Head of caudate nucleus (tissue), 42 donors: ENCODE results near the gene MPI.

Experiments
- DNase-seq, 42 donors: peaks; one replicate each; pipeline versions ENCODE4 v3.0.0 to v3.0.0-alpha.2; 2020 to 2021; ENCODE audit warnings: mixed read lengths in 7 of 42
- intact Hi-C: fragments of 100-400 bp; cut with DNase I; formaldehyde crosslinking; loops from one replicate; pipeline ENCODE4 v1.15.0; 2022

The MPI gene

GRCh38 chr15:74857671-74858368, 32.0 kb upstream of the MPI start:
- intact Hi-C loops = no loop called here

GRCh38 chr15:74858369-74858740, 31.5 kb upstream of the MPI start:
- DNase-seq = no peak
- intact Hi-C loops = no loop called here

More at GRCh38 chr15:74857671-74858368, 32.0 kb upstream of the MPI start:
- DNase-seq = no peak

DNA sequence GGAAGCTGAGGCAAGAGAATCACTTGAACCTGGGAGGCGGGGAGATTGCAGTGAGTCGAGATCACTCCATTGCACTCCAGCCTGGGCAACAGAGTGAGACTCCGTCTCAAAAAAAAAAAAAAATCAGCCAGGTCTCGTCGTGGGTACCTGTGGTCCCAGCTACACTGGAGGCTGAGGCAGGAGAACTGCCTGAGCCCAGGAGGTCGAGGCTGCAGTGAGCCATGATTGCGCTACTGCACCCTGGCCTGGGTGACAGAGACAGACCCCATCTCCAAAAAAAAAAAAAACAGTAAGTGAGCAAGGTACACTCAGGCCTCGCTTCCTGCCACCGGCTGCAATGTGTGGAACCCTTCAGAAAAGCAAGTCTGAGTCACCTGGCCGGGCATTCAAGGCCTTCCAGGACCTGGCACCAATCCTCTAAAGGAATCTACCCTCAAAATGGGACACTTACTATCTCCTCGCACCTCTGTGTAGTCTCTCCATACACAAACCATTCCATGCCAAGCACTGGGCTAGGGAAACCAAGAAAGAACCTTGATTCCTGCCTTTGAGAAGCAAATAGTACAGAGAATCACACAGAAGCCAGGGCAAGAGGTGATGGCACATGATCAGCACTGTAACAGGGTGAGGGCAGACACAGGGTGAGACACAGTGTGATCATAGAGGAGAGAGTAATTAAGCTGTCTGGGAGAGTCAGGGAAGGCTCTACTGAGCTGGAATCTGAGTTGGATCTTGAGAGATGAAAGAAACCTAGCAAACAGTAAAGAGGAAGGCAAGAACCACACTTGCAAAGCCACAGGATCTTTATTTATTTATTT, 26.4 kb upstream of the MPI start:
- no peak for DNase-seq
- intact Hi-C loops = no loop called here

DNA sequence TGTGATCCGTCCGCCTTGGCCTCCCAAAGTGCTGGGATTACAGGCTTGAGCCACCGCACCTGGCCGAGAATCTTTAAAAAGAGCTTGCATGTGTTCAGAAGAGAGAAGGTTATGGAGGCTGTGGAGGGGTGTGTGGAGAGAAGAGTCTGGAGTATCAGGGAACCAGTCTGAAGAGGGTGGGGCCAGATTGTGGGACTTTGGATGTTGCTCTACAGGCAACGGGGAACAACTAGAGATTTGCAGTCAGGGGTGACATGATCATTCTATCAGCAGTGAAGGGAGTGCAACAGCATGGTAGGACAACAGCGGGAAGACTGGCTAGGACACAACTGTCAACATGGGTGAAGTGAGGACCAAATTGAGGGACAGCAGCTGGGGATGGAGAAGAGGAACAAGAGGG, 25.5 kb upstream of the MPI start:
- intact Hi-C loops = no loop called here
- no peak for DNase-seq

- no peak for DNase-seq
- intact Hi-C loops = no loop called here
Observed at GRCh38 chr15:74865316-74865715, 24.5 kb upstream of the MPI start.

DNA sequence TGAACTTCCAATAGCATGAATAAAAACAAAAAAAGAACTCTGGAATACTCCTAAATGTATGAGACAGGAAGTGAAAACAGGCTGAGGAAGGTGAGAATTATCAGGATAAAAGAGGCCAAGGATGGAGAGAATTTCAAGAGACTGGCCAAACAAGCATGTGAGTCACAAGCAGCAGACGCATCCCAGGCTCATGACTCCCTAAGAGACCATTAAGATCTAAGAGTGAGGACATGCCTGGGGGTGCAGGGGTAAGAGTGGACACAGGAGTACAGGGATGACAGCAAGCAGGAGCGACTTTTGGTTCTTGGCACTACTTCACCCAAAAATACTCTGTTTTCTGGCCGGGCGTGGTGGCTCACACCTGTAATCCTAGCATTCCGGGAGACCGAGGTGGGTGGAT, 23.8 kb upstream of the MPI start:
- intact Hi-C loops = no loop called here
- no peak for DNase-seq

DNA sequence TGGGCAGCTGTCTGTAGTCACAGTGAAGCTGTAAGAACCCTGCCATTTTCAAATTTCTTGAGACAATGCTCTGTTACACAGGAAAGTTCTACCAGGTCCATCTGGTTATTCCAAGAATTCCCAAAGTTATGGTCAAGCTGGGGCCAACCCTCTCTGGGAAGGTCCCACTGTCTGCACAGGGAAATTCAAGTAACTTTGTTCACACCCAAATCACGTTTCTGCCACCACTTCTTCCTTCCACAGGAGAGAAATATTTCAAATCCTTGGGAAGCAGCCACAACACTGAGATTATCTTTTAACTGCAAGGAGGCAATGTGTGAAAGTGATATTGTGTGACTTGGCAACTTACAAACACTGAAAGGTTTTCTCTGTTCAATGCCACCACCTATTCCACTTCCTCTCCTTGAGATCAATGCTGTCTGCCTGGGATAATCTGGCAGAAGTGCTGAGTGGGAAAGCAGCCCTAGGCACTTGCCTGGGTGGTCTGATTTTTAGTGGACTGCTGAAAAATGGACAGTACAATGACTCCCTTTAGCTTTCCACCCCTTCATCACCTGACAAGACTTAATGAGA, 22.3 kb upstream of the MPI start:
- DNase-seq = no peak
- intact Hi-C loops = no loop called here

DNA sequence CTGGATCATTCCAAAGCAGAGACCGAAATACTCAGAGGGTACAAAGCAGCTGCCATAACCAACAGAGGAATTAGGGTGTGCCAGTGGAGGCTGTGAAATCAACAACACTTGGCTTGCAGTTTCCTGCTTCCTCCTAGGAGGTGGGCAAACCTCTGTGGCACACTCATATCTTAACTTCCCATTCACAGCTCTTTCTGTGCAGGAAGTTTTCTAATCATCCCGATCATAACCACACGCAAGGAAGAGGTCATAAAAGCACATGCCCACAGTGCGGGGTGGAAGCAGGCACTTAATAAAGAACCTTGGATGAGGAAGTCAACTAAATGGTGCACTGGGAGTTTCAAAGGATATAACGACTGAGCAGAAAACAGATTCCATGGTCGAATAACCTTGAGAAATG, 21.8 kb upstream of the MPI start:
- DNase-seq = peak in 2 of 42 donors; percentile 10 to 40
- intact Hi-C loops = no loop called here

GRCh38 chr15:74869372-74869725, 20.5 kb upstream of the MPI start:
- intact Hi-C loops = no loop called here
- DNase-seq = no peak

DNA sequence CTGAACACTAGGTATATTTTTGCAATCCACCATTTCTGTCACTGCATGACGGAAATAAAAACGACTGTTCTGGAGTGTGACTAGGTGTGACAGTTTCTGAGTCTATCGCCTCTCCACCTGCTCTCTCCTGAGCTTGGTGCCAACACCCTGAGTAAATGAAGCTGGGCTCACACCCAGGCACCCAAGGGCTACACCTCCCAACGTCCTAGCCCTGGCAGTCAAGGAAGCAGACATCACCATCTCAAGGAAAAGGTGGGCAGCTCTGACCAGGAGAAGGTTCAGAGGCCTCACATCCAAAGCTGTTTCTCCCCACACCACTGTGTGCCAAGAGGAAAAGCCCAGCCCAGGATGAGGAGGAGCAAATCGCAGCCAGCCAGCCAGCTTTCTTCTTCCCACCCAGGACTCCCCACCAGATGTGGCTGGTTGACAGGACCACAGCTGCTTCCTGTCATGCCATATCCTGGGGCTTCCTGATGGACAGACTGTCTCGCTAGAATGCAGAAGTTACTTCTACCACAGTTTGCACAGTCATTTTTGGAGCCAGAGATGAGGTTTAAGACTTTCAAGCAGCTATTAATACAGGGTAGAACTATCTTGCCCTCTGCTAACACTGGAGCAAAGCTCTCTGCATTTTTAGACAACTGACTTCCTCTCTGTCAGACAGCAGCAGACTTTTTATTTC, 20.0 kb upstream of the MPI start:
- DNase-seq = peak in 40 of 42 donors; percentile 27 to 75 (median 52)
- intact Hi-C loops = no loop called here

DNA sequence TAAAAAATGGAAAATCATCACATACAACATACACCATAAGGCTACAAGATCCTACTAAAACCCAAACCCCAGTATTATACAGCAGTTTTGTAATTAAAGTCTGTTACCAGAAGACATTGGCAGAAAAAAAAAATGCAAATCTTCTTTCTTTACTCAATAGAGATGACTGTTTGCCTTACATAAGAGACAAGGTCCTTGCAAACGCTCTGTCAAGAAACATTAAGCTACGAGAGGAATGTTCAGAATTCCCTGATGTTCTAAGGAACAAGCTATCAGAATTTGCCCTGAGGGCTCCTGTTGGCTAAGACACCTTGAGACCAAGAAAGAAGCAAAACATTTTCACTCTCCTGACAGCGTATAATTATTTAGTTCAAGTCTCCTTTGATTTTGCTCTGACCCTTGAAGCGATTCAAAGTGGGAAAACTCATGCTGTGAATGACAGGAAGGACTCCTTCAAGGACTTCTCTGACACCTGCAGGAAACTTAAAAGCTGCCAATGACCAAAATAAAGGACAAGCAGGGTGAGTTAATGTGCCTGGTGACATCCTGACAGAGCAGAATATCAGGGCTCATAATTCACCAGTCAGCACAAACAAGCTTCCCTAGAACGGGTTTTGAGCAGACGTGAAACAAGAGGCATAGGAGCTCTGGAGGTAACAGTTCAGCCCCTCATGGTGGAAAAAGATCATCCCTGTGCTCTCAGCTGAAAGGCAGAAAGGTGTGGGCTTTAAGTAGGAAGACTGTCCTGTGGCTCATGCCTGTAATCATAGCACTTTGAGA, 19.2 kb upstream of the MPI start:
- DNase-seq = peak in 1 of 42 donors; percentile 5
- intact Hi-C loops = no loop called here

DNA sequence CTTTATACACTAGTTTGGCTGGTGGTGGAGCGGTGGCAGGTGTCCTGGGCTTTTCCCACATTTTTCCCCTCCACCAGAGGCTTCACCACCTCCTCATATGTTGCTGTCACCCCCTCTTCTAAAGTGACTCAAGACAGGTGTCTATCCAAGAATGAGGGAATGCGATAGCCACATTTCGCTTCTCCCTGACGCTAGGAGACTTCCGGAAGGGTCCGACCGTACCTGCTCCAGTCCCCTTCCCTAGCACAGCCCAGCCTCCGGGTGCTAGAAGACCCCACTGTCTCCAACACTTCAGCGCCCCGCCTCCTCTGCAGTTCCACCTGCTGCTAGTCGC, 17.2 kb upstream of the MPI start:
- intact Hi-C loops = no loop called here
- DNase-seq = no peak

DNA sequence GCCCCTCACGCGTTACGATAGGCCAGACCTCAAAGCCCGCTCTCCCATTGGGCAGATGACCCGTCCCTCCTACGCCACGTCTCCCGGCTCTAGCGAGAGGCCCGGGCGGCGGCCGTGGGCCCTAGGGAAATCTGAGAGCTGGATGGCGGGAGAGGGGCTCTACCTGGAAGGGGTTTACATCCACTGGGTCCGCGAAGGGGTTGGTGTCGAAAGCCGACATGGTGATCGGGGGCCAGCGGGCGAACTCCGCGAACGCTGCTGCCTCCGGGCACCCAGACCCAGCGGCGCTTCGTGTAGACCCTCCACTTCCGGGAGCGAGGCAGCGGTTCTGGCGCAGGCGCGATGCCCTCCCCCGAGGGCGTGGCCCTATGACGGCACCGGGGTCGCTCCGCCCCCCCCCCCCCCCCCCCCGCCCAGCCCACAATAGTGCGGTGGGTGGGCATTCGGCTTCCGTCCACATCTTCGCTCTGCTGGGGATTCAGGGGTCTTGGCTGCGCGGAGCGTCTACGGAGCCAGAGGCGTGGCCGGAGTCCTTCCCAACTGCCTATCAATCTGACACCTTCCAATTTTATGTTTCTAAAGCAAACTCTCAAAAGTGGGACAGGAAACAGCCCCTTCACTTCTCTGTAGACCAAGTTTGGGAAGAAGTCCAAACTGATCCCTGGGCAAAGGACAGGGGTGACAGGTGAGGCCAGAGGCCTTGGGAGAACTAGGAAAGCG, 16.6 kb upstream of the MPI start, which contains the start of gene SCAMP2:
TSS of gene SCAMP2 (minus strand) at position 330 of the 720 bp plus-strand sequence. CDS start at position 220, 110 bp downstream.
- DNase-seq = peak; percentile 89 to 97 (median 95)
- intact Hi-C loops = no loop called here

DNA sequence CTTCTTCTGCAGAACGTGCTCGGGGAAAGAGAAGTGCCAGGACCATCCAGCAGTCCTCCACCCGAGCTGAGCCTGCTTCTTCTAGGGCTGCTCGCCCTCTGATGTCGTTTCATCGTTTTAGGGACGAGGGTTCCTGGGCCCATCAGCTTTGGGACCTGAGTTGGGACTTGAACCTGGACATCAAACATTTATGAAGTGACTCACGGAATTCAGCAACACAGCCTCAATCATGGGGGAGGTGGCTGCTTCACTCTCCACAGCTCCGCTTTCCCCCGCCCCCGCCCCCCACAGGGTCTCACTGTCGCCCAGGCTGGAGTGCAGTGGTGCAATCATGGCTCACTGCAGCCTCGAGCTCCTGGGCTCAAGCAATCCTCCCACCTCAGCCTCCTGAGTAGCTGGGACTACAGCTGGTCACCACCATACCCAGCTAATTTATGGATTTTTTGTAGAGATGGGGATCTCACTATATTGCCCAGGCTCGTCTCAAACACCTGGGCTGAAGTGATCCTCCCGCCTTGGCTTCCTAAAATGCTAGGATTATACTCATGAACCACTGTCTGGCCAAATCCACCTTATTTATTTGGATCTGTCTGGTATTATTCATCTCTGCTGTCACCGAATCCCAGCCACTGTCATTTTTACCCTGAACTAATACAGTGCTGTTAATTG, 16.0 kb upstream of the MPI start:
- DNase-seq = peak in 20 of 42 donors; percentile 19 to 57 (median 32)
- intact Hi-C loops = no loop called here

DNA sequence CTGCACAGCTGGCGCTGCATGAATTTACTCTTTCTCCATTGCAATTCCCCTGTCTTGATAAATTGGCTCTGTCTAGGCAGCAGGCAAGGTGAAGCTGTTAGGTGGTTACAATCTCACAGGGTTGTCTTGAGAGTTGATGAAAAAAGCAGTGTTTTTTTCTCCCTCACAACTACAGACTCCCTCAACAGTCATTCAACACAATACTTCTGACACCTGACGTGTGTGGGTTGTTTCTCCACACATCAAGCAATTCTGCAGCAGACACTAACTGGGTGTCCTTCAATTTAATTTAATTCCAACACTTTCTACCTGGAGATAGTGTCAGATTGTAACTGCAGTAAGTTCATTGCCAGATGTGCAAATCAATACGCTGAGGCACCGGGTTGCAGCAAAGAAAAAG, 11.6 kb upstream of the MPI start:
- peak in 4 of 42 donors; percentile 18 to 54 (median 31) for DNase-seq
- intact Hi-C loops = no loop called here

DNA sequence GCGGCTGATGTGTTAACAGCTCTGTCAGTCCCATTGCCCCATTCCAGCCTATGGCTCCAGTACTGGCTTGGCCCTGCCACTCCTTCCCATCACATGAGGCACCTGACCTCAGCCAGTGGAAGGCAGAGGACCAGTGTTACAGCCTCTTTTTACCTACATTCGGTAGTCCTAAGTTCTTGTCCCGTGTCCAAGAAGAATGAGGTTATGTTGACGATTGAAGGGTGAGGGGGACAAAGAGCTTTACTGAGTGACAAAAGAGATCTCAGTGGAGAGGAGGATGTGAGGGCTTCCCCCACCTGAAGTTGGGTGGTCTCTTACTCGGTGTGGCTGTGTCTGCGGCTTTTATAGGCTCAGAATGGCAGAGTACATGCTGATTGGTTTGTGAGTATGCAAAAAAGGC, 7.3 kb upstream of the MPI start:
- intact Hi-C loops = no loop called here

GRCh38 chr15:74884428-74885223, 5.2 kb upstream of the MPI start:
- intact Hi-C loops = no loop called here
- no peak for DNase-seq

More for the DNA sequence above, 7.3 kb upstream of the MPI start:
- no peak for DNase-seq
